ENCODE measurements around the gene COL13A1.

The COL13A1 gene

GRCh38 chr10:69892406-69892805 is 90.7 kb downstream of the COL13A1 start:
- Histone ChIP-seq H3K36me3 (ENCODE audit: low read depth) (no peaks in the 10 kb centered on the region), H3K9me3 (ENCODE audit: severe bottlenecking) (no peaks in the 10 kb centered on the region), H3K27ac (ENCODE audit: poor library complexity, severe bottlenecking) (no peak overlapping the region), H3K27me3 (ENCODE audit: insufficient read depth, poor library complexity, severe bottlenecking) (no peaks in the 10 kb centered on the region), H3K4me3 (ENCODE audit: severe bottlenecking) (no peak overlapping the region), H3K4me1 (ENCODE audit: insufficient read depth, poor library complexity, severe bottlenecking) (no peaks in the 10 kb centered on the region)
- DNase-seq (ENCODE audit: low spot score), result no peak
- no peak for TF ChIP-seq CTCF (IDR thresholded peaks at IDR 0.05; ENCODE audit: poor library complexity, severe bottlenecking)
- ATAC-seq (ENCODE audit: low read depth), result no peak

GRCh38 chr10:69892816-69893215 is 91.1 kb downstream of the COL13A1 start:
- no peak for ATAC-seq (ENCODE audit: low read depth)
- no peaks in the 10 kb centered on the region for H3K9me3 ChIP-seq (ENCODE audit: severe bottlenecking)
- H3K4me3 ChIP-seq (ENCODE audit: severe bottlenecking), result no peak overlapping the region
- no peaks in the 10 kb centered on the region for H3K36me3 ChIP-seq (ENCODE audit: low read depth)
- H3K27ac ChIP-seq (ENCODE audit: poor library complexity, severe bottlenecking), result no peak overlapping the region
- no peaks in the 10 kb centered on the region for H3K4me1 ChIP-seq (ENCODE audit: insufficient read depth, poor library complexity, severe bottlenecking)
- no peaks in the 10 kb centered on the region for H3K27me3 ChIP-seq (ENCODE audit: insufficient read depth, poor library complexity, severe bottlenecking)
- no peak for DNase-seq (ENCODE audit: low spot score)
- TF ChIP-seq CTCF (IDR thresholded peaks at IDR 0.05; ENCODE audit: poor library complexity, severe bottlenecking), result no peak

- Histone ChIP-seq H3K36me3 (ENCODE audit: low read depth) (no peaks in the 10 kb centered on the region), H3K27me3 (ENCODE audit: insufficient read depth, poor library complexity, severe bottlenecking) (no peaks in the 10 kb centered on the region), H3K4me3 (ENCODE audit: severe bottlenecking) (no peak overlapping the region), H3K27ac (ENCODE audit: poor library complexity, severe bottlenecking) (no peak overlapping the region), H3K4me1 (ENCODE audit: insufficient read depth, poor library complexity, severe bottlenecking) (no peaks in the 10 kb centered on the region), H3K9me3 (ENCODE audit: severe bottlenecking) (no peaks in the 10 kb centered on the region)
- ATAC-seq (ENCODE audit: low read depth) (no peak), DNase-seq (ENCODE audit: low spot score) (no peak)
- TF ChIP-seq CTCF (IDR thresholded peaks at IDR 0.05; ENCODE audit: poor library complexity, severe bottlenecking), result no peak
Observed at GRCh38 chr10:69893271-69893900, 91.7 kb downstream of the COL13A1 start.

GRCh38 chr10:69894156-69894555 is 92.5 kb downstream of the COL13A1 start:
- no peak for DNase-seq (ENCODE audit: low spot score)
- no peak overlapping the region for H3K27ac ChIP-seq (ENCODE audit: poor library complexity, severe bottlenecking)
- H3K27me3 ChIP-seq (ENCODE audit: insufficient read depth, poor library complexity, severe bottlenecking), result no peaks in the 10 kb centered on the region
- H3K36me3 ChIP-seq (ENCODE audit: low read depth), result no peaks in the 10 kb centered on the region
- no peaks in the 10 kb centered on the region for H3K4me1 ChIP-seq (ENCODE audit: insufficient read depth, poor library complexity, severe bottlenecking)
- no peak for TF ChIP-seq CTCF (IDR thresholded peaks at IDR 0.05; ENCODE audit: poor library complexity, severe bottlenecking)
- ATAC-seq (ENCODE audit: low read depth), result no peak
- H3K4me3 ChIP-seq (ENCODE audit: severe bottlenecking), result no peak overlapping the region
- H3K9me3 ChIP-seq (ENCODE audit: severe bottlenecking), result no peaks in the 10 kb centered on the region

GRCh38 chr10:69895759-69896158 is 94.1 kb downstream of the COL13A1 start:
- ATAC-seq (ENCODE audit: low read depth), result no peak
- DNase-seq (ENCODE audit: low spot score), result no peak
- TF ChIP-seq CTCF (IDR thresholded peaks at IDR 0.05; ENCODE audit: poor library complexity, severe bottlenecking), result no peak
- H3K27me3 ChIP-seq (ENCODE audit: insufficient read depth, poor library complexity, severe bottlenecking), result no peaks in the 10 kb centered on the region
- no peak overlapping the region for H3K4me3 ChIP-seq (ENCODE audit: severe bottlenecking)
- no peaks in the 10 kb centered on the region for H3K36me3 ChIP-seq (ENCODE audit: low read depth)
- H3K9me3 ChIP-seq (ENCODE audit: severe bottlenecking), result no peaks in the 10 kb centered on the region
- no peaks in the 10 kb centered on the region for H3K4me1 ChIP-seq (ENCODE audit: insufficient read depth, poor library complexity, severe bottlenecking)
- H3K27ac ChIP-seq (ENCODE audit: poor library complexity, severe bottlenecking), result no peak overlapping the region
